Measurements from ENCODE around the gene EDAR. TPM values are rescaled to one million over a fixed set of nuclear protein-coding genes. Genes with fewer than 3 reads are reported as not detected.

The EDAR gene
- total RNA-seq, 1 experiment from 2014 or later: 0.82 TPM

GRCh38 chr2:108945969-108946368 is 43.1 kb downstream of the EDAR start:
- DNase-seq: no peak
- Mint-ChIP-seq H3K4me3 (ENCODE audit: unreplicated experiment) (no peak overlapping the region), H3K36me3 (ENCODE audit: insufficient read depth, unreplicated experiment) (no peaks in the 10 kb centered on the region), H3K27ac (ENCODE audit: unreplicated experiment) (no peak overlapping the region), H3K4me1 (ENCODE audit: low read depth, unreplicated experiment) (no peaks in the 10 kb centered on the region), H3K9me3 (ENCODE audit: unreplicated experiment) (peaks cover 23% of the 10 kb centered on the region), H3K27me3 (ENCODE audit: insufficient read depth, unreplicated experiment) (no peaks in the 10 kb centered on the region)
- Histone ChIP-seq H3K4me3 (ENCODE audit: low read depth, low read length) (no peak overlapping the region), H3K9me3 (peaks cover 30% of the 10 kb centered on the region), H3K4me1 (no peaks in the 10 kb centered on the region), H3K27me3 (replicated peaks; ENCODE audit: control insufficient read depth, insufficient read depth, low read length) (no peaks in the 10 kb centered on the region), H3K36me3 (ENCODE audit: control insufficient read depth, insufficient read depth, low read length) (no peaks in the 10 kb centered on the region)
- CTCF ChIA-PET: no interaction called here
- POLR2A ChIA-PET: no interaction called here
- BruUV-seq (replicated peaks): no TSS peak
- intact Hi-C loops (cut with micrococcal nuclease; ENCODE audit: unreplicated experiment): no loop called here
- TF ChIP-seq CTCF (IDR thresholded peaks at IDR 0.05; ENCODE audit: insufficient read depth in 1 of 2, low read depth in 1 of 2, low read length in 1 of 2, severe bottlenecking in 1 of 2, unreplicated experiment in 1 of 2): no peak

- no TSS peak for BruUV-seq (replicated peaks)
- no peak for TF ChIP-seq CTCF (IDR thresholded peaks at IDR 0.05; ENCODE audit: insufficient read depth in 1 of 2, low read depth in 1 of 2, low read length in 1 of 2, severe bottlenecking in 1 of 2, unreplicated experiment in 1 of 2)
- Histone ChIP-seq H3K27me3 (replicated peaks; ENCODE audit: control insufficient read depth, insufficient read depth, low read length) (no peaks in the 10 kb centered on the region), H3K4me1 (no peaks in the 10 kb centered on the region), H3K9me3 (peaks cover 30% of the 10 kb centered on the region), H3K4me3 (ENCODE audit: low read depth, low read length) (no peak overlapping the region), H3K36me3 (ENCODE audit: control insufficient read depth, insufficient read depth, low read length) (no peaks in the 10 kb centered on the region)
- intact Hi-C loops (cut with micrococcal nuclease; ENCODE audit: unreplicated experiment): no loop called here
- no peak for DNase-seq
- no peaks in the 10 kb centered on the region for H3K27me3 Mint-ChIP-seq (ENCODE audit: insufficient read depth, unreplicated experiment)
- H3K36me3 Mint-ChIP-seq (ENCODE audit: insufficient read depth, unreplicated experiment): no peaks in the 10 kb centered on the region
- CTCF ChIA-PET: interaction anchor here (0.6 kb wide), 1 partner anchor 44 kb away, joined by 3 read pairs; no protein-coding TSS in a partner anchor
- POLR2A ChIA-PET: no interaction called here
- no peak overlapping the region for H3K27ac Mint-ChIP-seq (ENCODE audit: unreplicated experiment)
- H3K9me3 Mint-ChIP-seq (ENCODE audit: unreplicated experiment): peaks cover 23% of the 10 kb centered on the region
- H3K4me1 Mint-ChIP-seq (ENCODE audit: low read depth, unreplicated experiment): no peaks in the 10 kb centered on the region
- no peak overlapping the region for H3K4me3 Mint-ChIP-seq (ENCODE audit: unreplicated experiment)
Measured at GRCh38 chr2:108944601-108945331, 44.3 kb downstream of the EDAR start.

- Histone ChIP-seq H3K9me3 (peaks cover 30% of the 10 kb centered on the region), H3K36me3 (ENCODE audit: control insufficient read depth, insufficient read depth, low read length) (no peaks in the 10 kb centered on the region), H3K27me3 (replicated peaks; ENCODE audit: control insufficient read depth, insufficient read depth, low read length) (no peaks in the 10 kb centered on the region), H3K4me1 (no peaks in the 10 kb centered on the region), H3K4me3 (ENCODE audit: low read depth, low read length) (no peak overlapping the region)
- Mint-ChIP-seq H3K27ac (ENCODE audit: unreplicated experiment) (no peak overlapping the region), H3K4me3 (ENCODE audit: unreplicated experiment) (no peak overlapping the region), H3K9me3 (ENCODE audit: unreplicated experiment) (peaks cover 22% of the 10 kb centered on the region), H3K4me1 (ENCODE audit: low read depth, unreplicated experiment) (no peaks in the 10 kb centered on the region), H3K36me3 (ENCODE audit: insufficient read depth, unreplicated experiment) (no peaks in the 10 kb centered on the region), H3K27me3 (ENCODE audit: insufficient read depth, unreplicated experiment) (no peaks in the 10 kb centered on the region)
- CTCF ChIA-PET: no interaction called here
- no peak for TF ChIP-seq CTCF (IDR thresholded peaks at IDR 0.05; ENCODE audit: insufficient read depth in 1 of 2, low read depth in 1 of 2, low read length in 1 of 2, severe bottlenecking in 1 of 2, unreplicated experiment in 1 of 2)
- intact Hi-C loops (cut with micrococcal nuclease; ENCODE audit: unreplicated experiment): no loop called here
- POLR2A ChIA-PET: no interaction called here
- DNase-seq: no peak
- BruUV-seq (replicated peaks): no TSS peak
Measured at GRCh38 chr2:108943751-108944150, 45.3 kb downstream of the EDAR start.

Measured in Caco-2 (cell line).